HEK293 (cell line): ENCODE measurements around the gene SCAF4.

Experiments
- CTCF ChIA-PET: fragments of 350-600 bp; formaldehyde crosslinking; extraction: SDS; loops from one replicate; lab custom pipeline; 2021; ENCODE audit warnings: antibody characterized with exemption; lab: Yijun Ruan, JAX
- POLR2A ChIA-PET: fragments of 300-600 bp; formaldehyde crosslinking; extraction: SDS; loops from one replicate; lab custom pipeline; 2020; ENCODE audit warnings: antibody characterized with exemption, inconsistent platforms; lab: Yijun Ruan, JAX
- H3K27ac ChIP-seq: fragments of 200-500 bp; sonication (Bioruptor generic); 2 replicates; pipeline ENCODE4 v1.5.1; 2014; ENCODE audit warnings: low read depth, low read length, control low read depth, inconsistent platforms; ENCODE audit errors: extremely low read depth
- H3K36me3 ChIP-seq, 2 experiments: fragments of 200-500 bp in 1 of 2; sonication (Bioruptor generic) in 1 of 2; 1 replicate in 1 of 2; 2 replicates in 1 of 2; pipeline ENCODE4 v1.5.1; 2014 to 2017; ENCODE audit warnings: inconsistent platforms in 2 of 2, low read length in 2 of 2; ENCODE audit not compliant: control insufficient read depth in 2 of 2, insufficient read depth in 1 of 2
- H3K4me1 ChIP-seq: fragments of 200-500 bp; sonication (Bioruptor generic); 2 replicates; pipeline ENCODE4 v1.5.1; 2014; ENCODE audit warnings: mild to moderate bottlenecking, low read length, inconsistent platforms; ENCODE audit not compliant: control insufficient read depth, insufficient read depth
- H3K4me3 ChIP-seq: 2 replicates; pipeline ENCODE4 v1.5.1; 2011; ENCODE audit warnings: low read depth, mild to moderate bottlenecking, control low read depth, low read length, moderate library complexity
- H3K9me3 ChIP-seq: fragments of 200-500 bp; sonication (Bioruptor generic); 2 replicates; pipeline ENCODE4 v1.5.1; 2014; ENCODE audit warnings: low read depth, low read length, inconsistent platforms; ENCODE audit not compliant: control insufficient read depth, insufficient read depth
- BCL11B ChIP-seq: fragments of 450-650 bp; formaldehyde crosslinking; IDR thresholded peaks from 2 replicates; pipeline ENCODE4 v1.5.1; 2016; ENCODE audit warnings: low read depth, missing biosample characterization, missing genetic modification characterization
- PRDM6 ChIP-seq: fragments of 450-650 bp; formaldehyde crosslinking; IDR thresholded peaks from 2 replicates; pipeline ENCODE4 v1.5.1; 2017; ENCODE audit warnings: missing biosample characterization, missing genetic modification characterization
- ZEB2 ChIP-seq: fragments of 450-650 bp; formaldehyde crosslinking; IDR thresholded peaks from 2 replicates; pipeline ENCODE4 v1.5.1; 2016; ENCODE audit warnings: missing biosample characterization, missing genetic modification characterization
- ZNF175 ChIP-seq: fragments of 450-650 bp; formaldehyde crosslinking; IDR thresholded peaks from 2 replicates; pipeline ENCODE4 v1.5.1; 2016; ENCODE audit warnings: missing biosample characterization, missing genetic modification characterization
- ZNF223 ChIP-seq: fragments of 450-650 bp; formaldehyde crosslinking; IDR thresholded peaks from 2 replicates; pipeline ENCODE4 v1.5.1; 2016; ENCODE audit warnings: missing biosample characterization, missing genetic modification characterization
- ZNF292 ChIP-seq: fragments of 450-650 bp; formaldehyde crosslinking; IDR thresholded peaks from 2 replicates; pipeline ENCODE4 v1.5.1; 2016; ENCODE audit warnings: low read depth, missing biosample characterization, missing genetic modification characterization, borderline replicate concordance
- ZNF404 ChIP-seq: fragments of 450-650 bp; formaldehyde crosslinking; IDR thresholded peaks from 2 replicates; pipeline ENCODE4 v1.5.1; 2017; ENCODE audit warnings: missing biosample characterization, missing genetic modification characterization
- ZNF518A ChIP-seq: fragments of 450-650 bp; formaldehyde crosslinking; conservative IDR thresholded peaks from 2 replicates; pipeline ENCODE4 v1.5.1; 2016; ENCODE audit warnings: low read depth, missing biosample characterization, missing genetic modification characterization
- TF ChIP-seq, protein P1 (sequence below): fragments of 450-650 bp; formaldehyde crosslinking; IDR thresholded peaks from 2 replicates; pipeline ENCODE4 v1.5.1; 2016; ENCODE audit warnings: missing biosample characterization, missing genetic modification characterization

The SCAF4 gene

DNA sequence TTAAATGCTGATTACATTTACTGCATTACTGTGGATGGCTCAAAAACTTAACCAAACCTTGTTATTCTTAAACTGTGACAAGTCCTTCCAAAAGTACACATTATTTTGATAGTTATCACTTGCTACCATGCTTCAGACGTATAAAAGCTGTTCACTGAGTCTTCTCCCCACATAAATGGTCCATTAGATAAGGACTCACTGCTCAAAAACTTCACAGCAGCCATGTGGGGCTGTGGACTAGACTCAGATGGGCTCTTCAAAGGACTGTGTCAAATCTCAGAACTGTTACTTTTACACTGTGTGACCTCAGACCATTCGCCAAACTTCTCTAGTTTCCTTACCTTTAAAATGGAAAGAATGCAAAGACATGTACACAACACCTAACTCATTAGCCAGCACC is 11.6 kb downstream of the SCAF4 start:
- no peaks in the 10 kb centered on the region for H3K36me3 ChIP-seq
- H3K27ac ChIP-seq: no peak overlapping the region
- CTCF ChIA-PET: no interaction called here
- POLR2A ChIA-PET: no interaction called here
- TF ChIP-seq ZNF292 (tag by site-specific recombination) (0 out of 2 replicates have a peak, but pooled peaks have one; percentile 3), ZNF223 (tag by site-specific recombination) (no peak), ZNF404 (no peak), ZNF175 (no peak), ZNF518A (tag by site-specific recombination) (no peak)
- TF ChIP-seq, protein P1, sequence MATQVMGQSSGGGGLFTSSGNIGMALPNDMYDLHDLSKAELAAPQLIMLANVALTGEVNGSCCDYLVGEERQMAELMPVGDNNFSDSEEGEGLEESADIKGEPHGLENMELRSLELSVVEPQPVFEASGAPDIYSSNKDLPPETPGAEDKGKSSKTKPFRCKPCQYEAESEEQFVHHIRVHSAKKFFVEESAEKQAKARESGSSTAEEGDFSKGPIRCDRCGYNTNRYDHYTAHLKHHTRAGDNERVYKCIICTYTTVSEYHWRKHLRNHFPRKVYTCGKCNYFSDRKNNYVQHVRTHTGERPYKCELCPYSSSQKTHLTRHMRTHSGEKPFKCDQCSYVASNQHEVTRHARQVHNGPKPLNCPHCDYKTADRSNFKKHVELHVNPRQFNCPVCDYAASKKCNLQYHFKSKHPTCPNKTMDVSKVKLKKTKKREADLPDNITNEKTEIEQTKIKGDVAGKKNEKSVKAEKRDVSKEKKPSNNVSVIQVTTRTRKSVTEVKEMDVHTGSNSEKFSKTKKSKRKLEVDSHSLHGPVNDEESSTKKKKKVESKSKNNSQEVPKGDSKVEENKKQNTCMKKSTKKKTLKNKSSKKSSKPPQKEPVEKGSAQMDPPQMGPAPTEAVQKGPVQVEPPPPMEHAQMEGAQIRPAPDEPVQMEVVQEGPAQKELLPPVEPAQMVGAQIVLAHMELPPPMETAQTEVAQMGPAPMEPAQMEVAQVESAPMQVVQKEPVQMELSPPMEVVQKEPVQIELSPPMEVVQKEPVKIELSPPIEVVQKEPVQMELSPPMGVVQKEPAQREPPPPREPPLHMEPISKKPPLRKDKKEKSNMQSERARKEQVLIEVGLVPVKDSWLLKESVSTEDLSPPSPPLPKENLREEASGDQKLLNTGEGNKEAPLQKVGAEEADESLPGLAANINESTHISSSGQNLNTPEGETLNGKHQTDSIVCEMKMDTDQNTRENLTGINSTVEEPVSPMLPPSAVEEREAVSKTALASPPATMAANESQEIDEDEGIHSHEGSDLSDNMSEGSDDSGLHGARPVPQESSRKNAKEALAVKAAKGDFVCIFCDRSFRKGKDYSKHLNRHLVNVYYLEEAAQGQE: no peak
- H3K9me3 ChIP-seq: no peaks in the 10 kb centered on the region
- H3K4me3 ChIP-seq: no peak overlapping the region
- peaks cover 21% of the 10 kb centered on the region for H3K4me1 ChIP-seq

GRCh38 chr21:31716106-31716505 is 15.8 kb downstream of the SCAF4 start:
- Histone ChIP-seq H3K36me3 (no peaks in the 10 kb centered on the region), H3K4me3 (no peak overlapping the region)
- CTCF ChIA-PET: no interaction called here
- no peak for TF ChIP-seq ZEB2 (tag by site-specific recombination)
- TF ChIP-seq PRDM6 (tag by site-specific recombination): peak; percentile 18; the same call in 1 of the 2 replicates
- TF ChIP-seq, all 188 proteins: peak for 1
- H3K4me1 ChIP-seq: peaks cover 11% of the 10 kb centered on the region
- no peak overlapping the region for H3K27ac ChIP-seq
- no peaks in the 10 kb centered on the region for H3K9me3 ChIP-seq
- POLR2A ChIA-PET: no interaction called here

GRCh38 chr21:31714741-31715365 is 17.1 kb downstream of the SCAF4 start:
- H3K27ac ChIP-seq: no peak overlapping the region
- H3K4me1 ChIP-seq: peaks cover 8% of the 10 kb centered on the region; the same call in 1 of the 2 replicates

More at GRCh38 chr21:31714741-31715365, 17.1 kb downstream of the SCAF4 start:
- Histone ChIP-seq H3K36me3 (no peaks in the 10 kb centered on the region), H3K4me3 (no peak overlapping the region), H3K9me3 (no peaks in the 10 kb centered on the region)
- peak; percentile 46 for TF ChIP-seq PRDM6 (tag by site-specific recombination)
- no peak for TF ChIP-seq BCL11B (tag by site-specific recombination)
- CTCF ChIA-PET: no interaction called here
- POLR2A ChIA-PET: no interaction called here
